SK-N-SH treated with all-trans-retinoic acid at 6 μM for 48 hours (cell line): ENCODE data around the gene ANO9.

ENCODE experiments used
- ATAC-seq: fragments of 200-7000 bp; cut with Tn5 transposase; 3 replicates; pipeline ENCODE4 v1.9.1; 2020; ENCODE audit warnings: mild to moderate bottlenecking, moderate library complexity
- ARNTL ChIP-seq: fragments of 450-650 bp; formaldehyde crosslinking; IDR thresholded peaks from 2 replicates; pipeline ENCODE4 v1.5.0; 2020; ENCODE audit warnings: low read depth, mild to moderate bottlenecking, moderate library complexity, borderline replicate concordance
- CREB5 ChIP-seq: fragments of 250-450 bp; sonication (Bioruptor Pico); IDR thresholded peaks from 2 replicates; pipeline ENCODE4 v1.5.1; 2020; ENCODE audit warnings: low read depth, mild to moderate bottlenecking, moderate library complexity
- CSDC2 ChIP-seq: fragments of 250-450 bp; sonication (Bioruptor Pico); IDR thresholded peaks from 2 replicates; pipeline ENCODE4 v1.5.0; 2020; ENCODE audit warnings: mild to moderate bottlenecking, moderate library complexity
- CSRNP3 ChIP-seq: fragments of 250-450 bp; sonication (Bioruptor Pico); IDR thresholded peaks from 2 replicates; pipeline ENCODE4 v1.5.1; 2021; ENCODE audit warnings: mild to moderate bottlenecking, moderate library complexity
- ESRRG ChIP-seq: fragments of 250-450 bp; sonication (Bioruptor Pico); IDR thresholded peaks from 2 replicates; pipeline ENCODE4 v1.6.1; 2021; ENCODE audit warnings: mild to moderate bottlenecking
- GLIS3 ChIP-seq: fragments of 250-450 bp; sonication (Bioruptor Pico); IDR thresholded peaks from 2 replicates; pipeline ENCODE4 v1.5.0; 2020; ENCODE audit warnings: mild to moderate bottlenecking, moderate library complexity
- ISL1 ChIP-seq: fragments of 250-450 bp; sonication (Bioruptor Pico); IDR thresholded peaks from 2 replicates; pipeline ENCODE4 v2.1.2; 2022; ENCODE audit warnings: mild to moderate bottlenecking, moderate library complexity
- PATZ1 ChIP-seq: fragments of 250-450 bp; sonication (Bioruptor Pico); IDR thresholded peaks from 2 replicates; pipeline ENCODE4 v1.8.0; 2020; ENCODE audit warnings: mild to moderate bottlenecking, moderate library complexity, borderline replicate concordance
- POU6F1 ChIP-seq: fragments of 250-450 bp; sonication (Bioruptor Pico); IDR thresholded peaks from 2 replicates; pipeline ENCODE4 v1.8.0; 2021; ENCODE audit warnings: low read depth, mild to moderate bottlenecking, moderate library complexity, borderline replicate concordance
- PPARA ChIP-seq: fragments of 250-450 bp; sonication (Bioruptor Pico); IDR thresholded peaks from 2 replicates; pipeline ENCODE4 v1.5.0; 2020; ENCODE audit warnings: mild to moderate bottlenecking, borderline replicate concordance
- RARB ChIP-seq: fragments of 250-450 bp; sonication (Bioruptor Pico); IDR thresholded peaks from 2 replicates; pipeline ENCODE4 v1.8.0; 2021; ENCODE audit warnings: mild to moderate bottlenecking, moderate library complexity
- SNAI2 ChIP-seq: fragments of 250-450 bp; sonication (Bioruptor Pico); IDR thresholded peaks from 2 replicates; pipeline ENCODE4 v1.5.0; 2020; ENCODE audit warnings: mild to moderate bottlenecking, moderate library complexity
- TCF4 ChIP-seq: fragments of 250-450 bp; sonication (Bioruptor Pico); IDR thresholded peaks from 2 replicates; pipeline ENCODE4 v1.8.0; 2021; ENCODE audit warnings: mild to moderate bottlenecking, moderate library complexity, borderline replicate concordance
- TOX ChIP-seq: fragments of 250-450 bp; sonication (Bioruptor Pico); IDR thresholded peaks from 2 replicates; pipeline ENCODE4 v1.8.0; 2021; ENCODE audit warnings: mild to moderate bottlenecking, moderate library complexity, borderline replicate concordance
- TSHZ2 ChIP-seq: fragments of 250-450 bp; sonication (Bioruptor Pico); IDR thresholded peaks from 2 replicates; pipeline ENCODE4 v1.5.0; 2020; ENCODE audit warnings: mild to moderate bottlenecking, moderate library complexity
- ZC3H10 ChIP-seq: fragments of 250-450 bp; sonication (Bioruptor Pico); IDR thresholded peaks from 2 replicates; pipeline ENCODE4 v1.5.1; 2021; ENCODE audit warnings: mild to moderate bottlenecking, moderate library complexity
- ZFP3 ChIP-seq: fragments of 250-450 bp; sonication (Bioruptor Pico); IDR thresholded peaks from 2 replicates; pipeline ENCODE4 v1.5.0; 2020; ENCODE audit warnings: mild to moderate bottlenecking, moderate library complexity
- ZFP30 ChIP-seq: fragments of 450-650 bp; formaldehyde crosslinking; IDR thresholded peaks from 2 replicates; pipeline ENCODE4 v1.5.0; 2022; ENCODE audit warnings: mild to moderate bottlenecking, moderate library complexity
- ZNF565 ChIP-seq: fragments of 450-650 bp; formaldehyde crosslinking; conservative IDR thresholded peaks from 2 replicates; pipeline ENCODE4 v1.5.0; 2020; ENCODE audit warnings: low read depth, mild to moderate bottlenecking, moderate library complexity
- ZNF70 ChIP-seq: fragments of 450-650 bp; formaldehyde crosslinking; IDR thresholded peaks from 2 replicates; pipeline ENCODE4 v1.5.0; 2020; ENCODE audit warnings: mild to moderate bottlenecking, moderate library complexity
- ZNF8 ChIP-seq: fragments of 450-650 bp; formaldehyde crosslinking; IDR thresholded peaks from 2 replicates; pipeline ENCODE4 v1.5.0; 2020; ENCODE audit warnings: mild to moderate bottlenecking, moderate library complexity

ANO9 gene

GRCh38 chr11:445765-446588, 4.2 kb upstream of the ANO9 start:
- ATAC-seq = no peak

GRCh38 chr11:444396-445144, 2.8 kb upstream of the ANO9 start:
- no peak for ATAC-seq
- TF ChIP-seq TCF4 (CRISPR knock-in tag) (no peak), ZFP3 (no peak), CSDC2 (CRISPR knock-in tag) (no peak), ESRRG (CRISPR knock-in tag) (no peak), PPARA (CRISPR knock-in tag) (no peak), ZNF70 (CRISPR knock-in tag) (no peak), ZNF565 (CRISPR knock-in tag) (no peak), CSRNP3 (CRISPR knock-in tag) (no peak), ARNTL (CRISPR knock-in tag) (no peak), SNAI2 (CRISPR knock-in tag) (no peak), ZNF8 (CRISPR knock-in tag) (no peak), ISL1 (CRISPR knock-in tag) (no peak), TSHZ2 (CRISPR knock-in tag) (no peak)

More at GRCh38 chr11:445765-446588, 4.2 kb upstream of the ANO9 start:
- TF ChIP-seq ZFP30 (no peak), ARNTL (CRISPR knock-in tag) (no peak), ZNF565 (CRISPR knock-in tag) (no peak), TCF4 (CRISPR knock-in tag) (no peak), SNAI2 (CRISPR knock-in tag) (no peak), CREB5 (CRISPR knock-in tag) (no peak), TSHZ2 (CRISPR knock-in tag) (no peak), TOX (CRISPR knock-in tag) (no peak), CSDC2 (CRISPR knock-in tag) (no peak)

GRCh38 chr11:443542-444199, 1.9 kb upstream of the ANO9 start:
- no peak for ATAC-seq
- TF ChIP-seq CSDC2 (CRISPR knock-in tag) (no peak), ZNF70 (CRISPR knock-in tag) (no peak), GLIS3 (CRISPR knock-in tag) (no peak), ZC3H10 (CRISPR knock-in tag) (no peak), POU6F1 (CRISPR knock-in tag) (no peak), ARNTL (CRISPR knock-in tag) (no peak), RARB (no peak), PATZ1 (no peak), ZNF565 (CRISPR knock-in tag) (no peak)
